ENCODE data around the gene XCR1. TPM values are rescaled to one million over a fixed set of nuclear protein-coding genes. Genes with fewer than 3 reads are reported as not detected.

The XCR1 gene
- total RNA-seq, 2 experiments from 2014 or later, result not detected

GRCh38 chr3:45968706-45969105 is 58.6 kb downstream of the XCR1 start:
- Histone ChIP-seq H3K27ac (ENCODE audit: low read depth, low read length, poor library complexity, severe bottlenecking) (no peak overlapping the region), H3K4me2 (ENCODE audit: low read length) (no peak overlapping the region), H3K4me1 (ENCODE audit: insufficient read depth, low read length, poor library complexity, severe bottlenecking) (peaks cover 12% of the 10 kb centered on the region), H3K4me3 (ENCODE audit: low read depth, low read length, poor library complexity, severe bottlenecking) (no peak overlapping the region), H3K79me2 (ENCODE audit: insufficient read depth, low read depth, low read length) (no peaks in the 10 kb centered on the region), H4K20me1 (ENCODE audit: insufficient read depth, low read length) (no peaks in the 10 kb centered on the region), H3K36me3 (ENCODE audit: insufficient read depth, low read length) (peaks cover 80% of the 10 kb centered on the region), H3K9me3 (ENCODE audit: low read length) (no peaks in the 10 kb centered on the region), H2AFZ (ENCODE audit: low read length) (no peak overlapping the region), H3K9me2 (ENCODE audit: insufficient read depth, low read length) (no peaks in the 10 kb centered on the region)
- no TSS peak for BruUV-seq (replicated peaks)
- intact Hi-C loops (cut with micrococcal nuclease; ENCODE audit: unreplicated experiment), result no loop called here
- no peak for DNase-seq (ENCODE audit: low spot score)
- POLR2A ChIA-PET, result interaction anchor here (1.6 kb wide), 1 partner anchor 13 kb away, joined by 3 read pairs; no protein-coding TSS in a partner anchor
- TF ChIP-seq EZH2phosphoT487 (IDR thresholded peaks at IDR 0.05; ENCODE audit: borderline replicate concordance, low read depth, low read length) (no peak), CTCF (conservative IDR thresholded peaks at IDR 0.05; ENCODE audit: low read length) (no peak)
- CTCF ChIA-PET (ENCODE audit: unreplicated experiment), result no interaction called here

- Histone ChIP-seq H3K4me2 (ENCODE audit: low read length) (no peak overlapping the region), H4K20me1 (ENCODE audit: insufficient read depth, low read length) (no peaks in the 10 kb centered on the region), H3K9me2 (ENCODE audit: insufficient read depth, low read length) (no peaks in the 10 kb centered on the region), H3K27ac (ENCODE audit: low read depth, low read length, poor library complexity, severe bottlenecking) (no peak overlapping the region), H3K9me3 (ENCODE audit: low read length) (no peaks in the 10 kb centered on the region), H3K4me3 (ENCODE audit: low read depth, low read length, poor library complexity, severe bottlenecking) (no peak overlapping the region), H3K79me2 (ENCODE audit: insufficient read depth, low read depth, low read length) (no peaks in the 10 kb centered on the region), H3K36me3 (ENCODE audit: insufficient read depth, low read length) (peaks cover 82% of the 10 kb centered on the region), H2AFZ (ENCODE audit: low read length) (no peak overlapping the region), H3K4me1 (ENCODE audit: insufficient read depth, low read length, poor library complexity, severe bottlenecking) (peaks cover 12% of the 10 kb centered on the region)
- CTCF ChIA-PET (ENCODE audit: unreplicated experiment), result no interaction called here
- TSS peak; percentile 47 for BruUV-seq (replicated peaks)
- TF ChIP-seq CTCF (conservative IDR thresholded peaks at IDR 0.05; ENCODE audit: low read length) (no peak), EZH2phosphoT487 (IDR thresholded peaks at IDR 0.05; ENCODE audit: borderline replicate concordance, low read depth, low read length) (no peak)
- intact Hi-C loops (cut with micrococcal nuclease; ENCODE audit: unreplicated experiment), result no loop called here
- POLR2A ChIA-PET, result interaction anchor here (1.6 kb wide), 1 partner anchor 13 kb away, joined by 3 read pairs; no protein-coding TSS in a partner anchor
- no peak for DNase-seq (ENCODE audit: low spot score)
Measured at GRCh38 chr3:45968149-45968548, 59.1 kb downstream of the XCR1 start.

- Histone ChIP-seq H3K36me3 (ENCODE audit: insufficient read depth, low read length) (peaks cover 82% of the 10 kb centered on the region), H4K20me1 (ENCODE audit: insufficient read depth, low read length) (no peaks in the 10 kb centered on the region), H3K4me1 (ENCODE audit: insufficient read depth, low read length, poor library complexity, severe bottlenecking) (peaks cover 9% of the 10 kb centered on the region), H2AFZ (ENCODE audit: low read length) (no peak overlapping the region), H3K27ac (ENCODE audit: low read depth, low read length, poor library complexity, severe bottlenecking) (no peak overlapping the region), H3K9me2 (ENCODE audit: insufficient read depth, low read length) (no peaks in the 10 kb centered on the region), H3K4me3 (ENCODE audit: low read depth, low read length, poor library complexity, severe bottlenecking) (no peak overlapping the region), H3K79me2 (ENCODE audit: insufficient read depth, low read depth, low read length) (no peaks in the 10 kb centered on the region), H3K9me3 (ENCODE audit: low read length) (no peaks in the 10 kb centered on the region), H3K4me2 (ENCODE audit: low read length) (no peak overlapping the region)
- intact Hi-C loops (cut with micrococcal nuclease; ENCODE audit: unreplicated experiment), result no loop called here
- no peak for TF ChIP-seq CTCF (conservative IDR thresholded peaks at IDR 0.05; ENCODE audit: low read length)
- TF ChIP-seq EZH2phosphoT487 (IDR thresholded peaks at IDR 0.05; ENCODE audit: borderline replicate concordance, low read depth, low read length), result no peak
- CTCF ChIA-PET (ENCODE audit: unreplicated experiment), result no interaction called here
- POLR2A ChIA-PET, result interaction anchor here (0.6 to 1.6 kb wide), 2 partner anchors 14 to 587 kb away, joined by 3 read pairs; no protein-coding TSS in a partner anchor
- no peak for DNase-seq (ENCODE audit: low spot score)
- BruUV-seq (replicated peaks), result no TSS peak
Measured at GRCh38 chr3:45967724-45968123, 59.6 kb downstream of the XCR1 start.

Other genes with a start within 250 kb of the XCR1 start
- not detected in 2 replicates for gene SLC6A20, start 230.9 kb downstream of the XCR1 start, total RNA-seq (2014; rRNA removed; shearing (Covaris generic))
- gene SLC6A20, start 230.9 kb downstream of the XCR1 start, total RNA-seq (2022), result not detected in 2 replicates
- gene LZTFL1, start 185.4 kb downstream of the XCR1 start, total RNA-seq (2014; rRNA removed; shearing (Covaris generic)), result 3.2 and 4.5 TPM in 2 replicates
- 8.7 and 9.7 TPM in 2 replicates for gene LZTFL1, start 185.4 kb downstream of the XCR1 start, total RNA-seq (2022)
- gene CCR9, start 140.9 kb downstream of the XCR1 start, total RNA-seq (2014; rRNA removed; shearing (Covaris generic)), result not detected in 2 replicates
- gene CCR9, start 140.9 kb downstream of the XCR1 start, total RNA-seq (2022), result 0.32 TPM in 1 of 2 replicates, not detected in the other
- not detected in 2 replicates for gene CXCR6, start 84.0 kb downstream of the XCR1 start, total RNA-seq (2014; rRNA removed; shearing (Covaris generic))
- gene CXCR6, start 84.0 kb downstream of the XCR1 start, total RNA-seq (2022), result not detected in 2 replicates
- 7.0 and 9.4 TPM in 2 replicates for gene FYCO1, start 31.7 kb downstream of the XCR1 start, total RNA-seq (2014; rRNA removed; shearing (Covaris generic))
- gene FYCO1, start 31.7 kb downstream of the XCR1 start, total RNA-seq (2022), result 15.2 and 15.9 TPM in 2 replicates
- not detected in 2 replicates for gene CCR1, start 180.8 kb upstream of the XCR1 start, total RNA-seq (2014; rRNA removed; shearing (Covaris generic))
- not detected in 2 replicates for gene CCR1, start 180.8 kb upstream of the XCR1 start, total RNA-seq (2022)
- not detected in 2 replicates for gene CCR3, start 215.0 kb upstream of the XCR1 start, total RNA-seq (2014; rRNA removed; shearing (Covaris generic))
- gene CCR3, start 215.0 kb upstream of the XCR1 start, total RNA-seq (2022), result not detected in 2 replicates